Measurements from ENCODE around the gene DUOXA1. TPM values are rescaled to one million over a fixed set of nuclear protein-coding genes. Genes with fewer than 3 reads are reported as not detected.

DUOXA1 gene
- total and polyA plus RNA-seq, 2 of the 4 experiments (the other 2 are of a cell fraction) = 0.02 TPM; not detected in 1

GRCh38 chr15:45131510-45131909, 1.8 kb upstream of the DUOXA1 start:
- H2BK20ac ChIP-seq (ENCODE audit: low read depth, low read length) = no peak overlapping the region
- intact Hi-C loops (cut with micrococcal nuclease) = no loop called here
- H3K18ac ChIP-seq (ENCODE audit: low read depth, low read length) = no peak overlapping the region
- ChIA-PET CTCF (no interaction called here), POLR2A (ENCODE audit: unreplicated experiment) (no interaction called here)
- H3K4me3 ChIP-seq (ENCODE audit: insufficient read depth, low read depth, low read length) = no peak overlapping the region
- no peaks in the 10 kb centered on the region for H4K20me1 ChIP-seq (ENCODE audit: insufficient read depth, low read length)
- no peaks in the 10 kb centered on the region for H3K79me1 ChIP-seq (ENCODE audit: low read depth in 1 of 2, low read length in 2 of 2)
- H4K5ac ChIP-seq (ENCODE audit: low read depth, low read length) = no peak overlapping the region
- BruUV-seq (replicated peaks) = no TSS peak
- no peak overlapping the region for H3K27ac ChIP-seq (ENCODE audit: insufficient read depth, low read length)
- peaks cover 82% of the 10 kb centered on the region for H3K27me3 ChIP-seq (ENCODE audit: control insufficient read depth, insufficient read depth, low read length)
- no peaks in the 10 kb centered on the region for H3K36me3 ChIP-seq (ENCODE audit: control insufficient read depth, insufficient read depth, low read length)
- no peak overlapping the region for H2BK5ac ChIP-seq (ENCODE audit: low read depth, low read length, poor library complexity, severe bottlenecking)
- dilution Hi-C loops (cut with HindIII; ENCODE audit: low sequenced_read_pairs, unreplicated experiment) = no loop called here
- no peak overlapping the region for H3K9ac ChIP-seq (ENCODE audit: low read depth, low read length)
- no peak overlapping the region for H2AFZ ChIP-seq (replicated peaks; ENCODE audit: low read length, poor library complexity)
- H3K9me3 ChIP-seq (ENCODE audit: control insufficient read depth, insufficient read depth, low read length) = peaks cover 3% of the 10 kb centered on the region; the same call in 1 of the 2 replicates
- TF ChIP-seq MAFK (IDR thresholded peaks at IDR 0.05; ENCODE audit: low read depth, low read length) = no peak
- TF ChIP-seq, protein P1, sequence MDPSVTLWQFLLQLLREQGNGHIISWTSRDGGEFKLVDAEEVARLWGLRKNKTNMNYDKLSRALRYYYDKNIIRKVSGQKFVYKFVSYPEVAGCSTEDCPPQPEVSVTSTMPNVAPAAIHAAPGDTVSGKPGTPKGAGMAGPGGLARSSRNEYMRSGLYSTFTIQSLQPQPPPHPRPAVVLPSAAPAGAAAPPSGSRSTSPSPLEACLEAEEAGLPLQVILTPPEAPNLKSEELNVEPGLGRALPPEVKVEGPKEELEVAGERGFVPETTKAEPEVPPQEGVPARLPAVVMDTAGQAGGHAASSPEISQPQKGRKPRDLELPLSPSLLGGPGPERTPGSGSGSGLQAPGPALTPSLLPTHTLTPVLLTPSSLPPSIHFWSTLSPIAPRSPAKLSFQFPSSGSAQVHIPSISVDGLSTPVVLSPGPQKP (IDR thresholded peaks at IDR 0.05; ENCODE audit: borderline replicate concordance, low read depth, low read length) = no peak
- TF ChIP-seq MXI1 (IDR thresholded peaks at IDR 0.05; ENCODE audit: borderline replicate concordance, low read depth, low read length) = no peak
- TF ChIP-seq BHLHE40 (IDR thresholded peaks at IDR 0.05; ENCODE audit: low read depth, low read length) = no peak
- TF ChIP-seq FOS (IDR thresholded peaks at IDR 0.05; ENCODE audit: low read depth, low read length) = no peak
- no peak for TF ChIP-seq NFE2L2 (IDR thresholded peaks at IDR 0.05; ENCODE audit: low read depth, low read length)
- TF ChIP-seq CEBPB (IDR thresholded peaks at IDR 0.05; ENCODE audit: low read depth, low read length) = no peak
- no peak for TF ChIP-seq RAD21 (IDR thresholded peaks at IDR 0.05; ENCODE audit: low read length)
- TF ChIP-seq, protein P2, sequence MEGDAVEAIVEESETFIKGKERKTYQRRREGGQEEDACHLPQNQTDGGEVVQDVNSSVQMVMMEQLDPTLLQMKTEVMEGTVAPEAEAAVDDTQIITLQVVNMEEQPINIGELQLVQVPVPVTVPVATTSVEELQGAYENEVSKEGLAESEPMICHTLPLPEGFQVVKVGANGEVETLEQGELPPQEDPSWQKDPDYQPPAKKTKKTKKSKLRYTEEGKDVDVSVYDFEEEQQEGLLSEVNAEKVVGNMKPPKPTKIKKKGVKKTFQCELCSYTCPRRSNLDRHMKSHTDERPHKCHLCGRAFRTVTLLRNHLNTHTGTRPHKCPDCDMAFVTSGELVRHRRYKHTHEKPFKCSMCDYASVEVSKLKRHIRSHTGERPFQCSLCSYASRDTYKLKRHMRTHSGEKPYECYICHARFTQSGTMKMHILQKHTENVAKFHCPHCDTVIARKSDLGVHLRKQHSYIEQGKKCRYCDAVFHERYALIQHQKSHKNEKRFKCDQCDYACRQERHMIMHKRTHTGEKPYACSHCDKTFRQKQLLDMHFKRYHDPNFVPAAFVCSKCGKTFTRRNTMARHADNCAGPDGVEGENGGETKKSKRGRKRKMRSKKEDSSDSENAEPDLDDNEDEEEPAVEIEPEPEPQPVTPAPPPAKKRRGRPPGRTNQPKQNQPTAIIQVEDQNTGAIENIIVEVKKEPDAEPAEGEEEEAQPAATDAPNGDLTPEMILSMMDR (conservative IDR thresholded peaks at IDR 0.05; ENCODE audit: low read depth, low read length) = no peak
- TF ChIP-seq, protein P3, sequence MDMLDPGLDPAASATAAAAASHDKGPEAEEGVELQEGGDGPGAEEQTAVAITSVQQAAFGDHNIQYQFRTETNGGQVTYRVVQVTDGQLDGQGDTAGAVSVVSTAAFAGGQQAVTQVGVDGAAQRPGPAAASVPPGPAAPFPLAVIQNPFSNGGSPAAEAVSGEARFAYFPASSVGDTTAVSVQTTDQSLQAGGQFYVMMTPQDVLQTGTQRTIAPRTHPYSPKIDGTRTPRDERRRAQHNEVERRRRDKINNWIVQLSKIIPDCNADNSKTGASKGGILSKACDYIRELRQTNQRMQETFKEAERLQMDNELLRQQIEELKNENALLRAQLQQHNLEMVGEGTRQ (IDR thresholded peaks at IDR 0.05; ENCODE audit: low read depth, low read length) = no peak
- TF ChIP-seq SMC3 (IDR thresholded peaks at IDR 0.05; ENCODE audit: low read depth, low read length) = no peak
- TF ChIP-seq RFX5 (IDR thresholded peaks at IDR 0.05; ENCODE audit: low read depth, low read length) = no peak
- no peak for TF ChIP-seq RCOR1 (IDR thresholded peaks at IDR 0.05; ENCODE audit: insufficient replicate concordance, low read length)
- TF ChIP-seq POLR2A (IDR thresholded peaks at IDR 0.05; ENCODE audit: low read depth, low read length) = no peak
- TF ChIP-seq MAZ (IDR thresholded peaks at IDR 0.05; ENCODE audit: borderline replicate concordance, low read depth, low read length) = no peak
- no peak for TF ChIP-seq CHD1 (IDR thresholded peaks at IDR 0.05; ENCODE audit: low read depth, low read length)
- DNase-seq (no peak), ATAC-seq (ENCODE audit: low read depth) (no peak)
- no peak overlapping the region for H2AK5ac ChIP-seq (ENCODE audit: low read depth, low read length)
- H3K4me2 ChIP-seq (ENCODE audit: low read depth, low read length) = no peak overlapping the region
- in situ Hi-C loops (cut with MboI; ENCODE audit: low sequenced_read_pairs) = no loop called here
- no peaks in the 10 kb centered on the region for H3K9me1 ChIP-seq (ENCODE audit: insufficient read depth, low read length)
- no peak overlapping the region for H3K4ac ChIP-seq (ENCODE audit: low read depth, low read length)
- H4K91ac ChIP-seq (ENCODE audit: insufficient read depth, low read depth, low read length) = no peak overlapping the region
- H3K14ac ChIP-seq (replicated peaks; ENCODE audit: low read depth, low read length) = no peak overlapping the region
- H4K8ac ChIP-seq (ENCODE audit: low read depth in 2 of 2, low read length in 2 of 2) = no peak overlapping the region
- 100% methylated on average over 1 of the region's 3 CpGs; no CpG with 5 or more reads in 1 of the 2 experiments for WGBS, 2 experiments (ENCODE audit: extremely low coverage in 2 of 2, insufficient read length in 1 of 2)
- H2AK9ac ChIP-seq (replicated peaks; ENCODE audit: low read depth, low read length, poor library complexity) = no peak overlapping the region
- H3K23ac ChIP-seq (ENCODE audit: low read depth, low read length) = no peak overlapping the region
- H2BK15ac ChIP-seq (ENCODE audit: low read depth, low read length) = no peak overlapping the region
- no peak overlapping the region for H2BK120ac ChIP-seq (ENCODE audit: low read depth, low read length)
- H3K56ac ChIP-seq (ENCODE audit: extremely low read depth, insufficient read depth, low read length) = no peak overlapping the region
- H3K4me1 ChIP-seq (ENCODE audit: control insufficient read depth, insufficient read depth, low read length) = no peaks in the 10 kb centered on the region; the same call in 1 of the 2 replicates

Measured in IMR-90 (cell line).